Neuron (in vitro differentiated cells): Measurements from ENCODE around the gene THRA.

ENCODE experiments used
- H2AFZ ChIP-seq: one replicate; pipeline ENCODE4 v1.6.1; 2013; ENCODE audit warnings: low read depth, mild to moderate bottlenecking, inconsistent platforms, low read length, moderate library complexity
- H3K27me3 ChIP-seq: one replicate; pipeline ENCODE4 v1.6.1; 2013; ENCODE audit warnings: low read length; ENCODE audit not compliant: insufficient read depth
- H3K36me3 ChIP-seq: one replicate; pipeline ENCODE4 v1.6.1; 2013; ENCODE audit warnings: low read length; ENCODE audit not compliant: insufficient read depth
- H3K4me1 ChIP-seq: one replicate; pipeline ENCODE4 v1.6.1; 2013; ENCODE audit warnings: low read length; ENCODE audit not compliant: insufficient read depth
- H3K4me3 ChIP-seq: 2 replicates; pipeline ENCODE4 v1.5.1; 2013; ENCODE audit warnings: mild to moderate bottlenecking, low read length, moderate library complexity
- H3K9me3 ChIP-seq: one replicate; pipeline ENCODE4 v1.6.1; 2013; ENCODE audit warnings: low read length

The THRA gene

DNA sequence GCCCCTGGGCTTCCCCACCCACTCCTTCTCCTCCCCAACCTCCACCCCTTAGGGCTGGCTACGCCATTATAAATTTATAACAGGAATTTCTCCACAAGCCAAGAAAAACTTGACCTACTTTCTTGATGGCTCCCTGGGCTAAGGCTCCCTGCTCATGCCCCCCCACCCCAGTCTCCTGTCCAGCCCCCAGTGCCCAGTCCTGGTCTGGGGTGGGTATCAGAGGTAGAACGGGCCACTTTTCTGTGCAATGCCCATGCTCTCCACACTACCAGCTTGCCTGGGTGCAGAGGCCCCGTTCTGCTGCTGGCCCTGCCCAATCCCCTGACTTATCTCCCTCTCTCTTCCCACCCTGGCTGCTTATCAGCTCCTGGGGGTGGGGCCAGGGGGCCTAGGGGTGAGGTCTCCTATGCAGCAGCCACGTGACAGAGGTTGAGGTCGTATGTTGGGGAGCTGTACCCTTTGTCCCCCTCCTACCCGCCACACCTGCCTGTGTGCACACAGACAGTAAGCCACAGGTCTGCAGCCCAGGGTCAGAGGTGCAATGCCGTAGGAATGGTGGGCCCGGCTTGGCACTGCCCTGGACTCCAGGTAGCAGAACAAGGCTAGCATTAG is 10.1 kb downstream of the THRA start:
- H3K4me3 ChIP-seq = no peak overlapping the region
- no peaks in the 10 kb centered on the region for H3K9me3 ChIP-seq
- H3K4me1 ChIP-seq = peaks cover 54% of the 10 kb centered on the region
- H3K27me3 ChIP-seq = no peaks in the 10 kb centered on the region
- no peak overlapping the region for H2AFZ ChIP-seq
- no peaks in the 10 kb centered on the region for H3K36me3 ChIP-seq

DNA sequence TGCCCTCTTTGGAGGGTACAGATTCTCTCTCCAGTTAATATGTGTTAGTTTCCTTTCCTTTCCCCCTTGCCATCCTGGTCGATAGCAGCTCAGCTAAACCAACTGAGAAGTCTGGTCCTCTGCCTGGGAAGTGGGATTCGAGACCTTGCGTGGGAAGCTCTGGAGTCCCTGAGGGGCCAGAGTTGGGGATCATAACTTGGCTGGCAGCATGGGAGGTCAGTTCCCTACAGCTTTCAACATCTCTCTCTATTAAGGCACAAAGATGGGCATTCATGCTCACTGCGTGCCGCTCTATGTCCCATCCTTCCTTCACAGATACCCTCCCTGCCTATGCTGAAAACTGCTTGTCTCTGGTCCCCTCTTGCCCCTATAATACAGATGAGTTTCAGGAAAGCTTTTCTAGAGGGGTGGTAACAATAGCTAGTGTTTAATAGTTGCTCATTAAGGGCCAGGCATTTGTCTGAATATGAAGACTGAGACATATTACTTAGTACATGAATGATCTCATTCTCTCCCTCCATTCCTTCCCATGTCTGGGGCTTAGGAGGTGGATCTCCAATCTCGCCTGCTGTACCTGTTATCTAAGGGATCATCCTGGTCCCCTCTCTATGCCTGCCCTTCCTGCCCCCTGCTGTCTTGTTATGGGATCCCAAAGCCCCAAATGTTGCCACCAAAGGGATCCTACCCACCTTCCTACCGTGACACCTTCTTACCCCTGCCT is 10.8 kb downstream of the THRA start:
- Histone ChIP-seq H3K27me3 (no peaks in the 10 kb centered on the region), H3K4me1 (peaks cover 46% of the 10 kb centered on the region), H3K4me3 (no peak overlapping the region), H2AFZ (no peak overlapping the region), H3K9me3 (no peaks in the 10 kb centered on the region), H3K36me3 (no peaks in the 10 kb centered on the region)

DNA sequence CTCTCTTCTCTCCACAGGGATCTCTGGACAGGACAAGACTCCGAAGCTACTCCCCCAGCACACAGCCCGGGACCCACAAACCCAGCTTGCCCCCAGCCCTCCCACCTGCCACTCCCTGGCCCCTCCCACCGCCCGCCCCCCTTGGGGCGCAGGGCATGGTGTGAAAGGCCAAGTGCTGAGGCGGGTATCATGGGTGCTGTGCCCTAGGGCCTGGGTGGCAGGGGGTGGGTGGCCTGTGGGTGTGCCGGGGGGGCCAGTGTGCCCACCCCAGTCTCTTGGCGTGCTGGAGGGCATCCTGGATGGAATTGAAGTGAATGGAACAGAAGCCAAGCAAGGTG is 11.4 kb downstream of the THRA start:
- H3K4me3 ChIP-seq = no peak overlapping the region
- H3K27me3 ChIP-seq = no peaks in the 10 kb centered on the region
- no peaks in the 10 kb centered on the region for H3K36me3 ChIP-seq
- H3K9me3 ChIP-seq = no peaks in the 10 kb centered on the region
- H3K4me1 ChIP-seq = peaks cover 41% of the 10 kb centered on the region
- H2AFZ ChIP-seq = no peak overlapping the region

DNA sequence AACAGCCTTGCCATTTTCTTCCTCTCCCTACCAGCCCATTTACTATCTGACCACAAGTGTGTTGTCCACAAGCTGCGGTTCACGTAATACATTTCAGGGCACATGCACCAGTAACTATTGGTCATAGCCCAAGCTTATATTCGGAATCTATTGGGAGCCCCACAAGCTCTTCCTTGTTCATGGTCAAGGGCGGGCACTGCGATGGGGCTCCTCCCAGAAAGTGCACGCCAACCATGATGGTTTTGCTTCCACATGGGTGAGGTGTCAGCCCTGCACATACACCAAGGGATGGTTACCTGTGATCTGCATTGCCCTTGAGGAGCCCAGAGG is 12.1 kb downstream of the THRA start:
- Histone ChIP-seq H3K36me3 (no peaks in the 10 kb centered on the region), H3K4me1 (peaks cover 34% of the 10 kb centered on the region), H3K4me3 (no peak overlapping the region), H3K9me3 (no peaks in the 10 kb centered on the region), H2AFZ (no peak overlapping the region), H3K27me3 (no peaks in the 10 kb centered on the region)

DNA sequence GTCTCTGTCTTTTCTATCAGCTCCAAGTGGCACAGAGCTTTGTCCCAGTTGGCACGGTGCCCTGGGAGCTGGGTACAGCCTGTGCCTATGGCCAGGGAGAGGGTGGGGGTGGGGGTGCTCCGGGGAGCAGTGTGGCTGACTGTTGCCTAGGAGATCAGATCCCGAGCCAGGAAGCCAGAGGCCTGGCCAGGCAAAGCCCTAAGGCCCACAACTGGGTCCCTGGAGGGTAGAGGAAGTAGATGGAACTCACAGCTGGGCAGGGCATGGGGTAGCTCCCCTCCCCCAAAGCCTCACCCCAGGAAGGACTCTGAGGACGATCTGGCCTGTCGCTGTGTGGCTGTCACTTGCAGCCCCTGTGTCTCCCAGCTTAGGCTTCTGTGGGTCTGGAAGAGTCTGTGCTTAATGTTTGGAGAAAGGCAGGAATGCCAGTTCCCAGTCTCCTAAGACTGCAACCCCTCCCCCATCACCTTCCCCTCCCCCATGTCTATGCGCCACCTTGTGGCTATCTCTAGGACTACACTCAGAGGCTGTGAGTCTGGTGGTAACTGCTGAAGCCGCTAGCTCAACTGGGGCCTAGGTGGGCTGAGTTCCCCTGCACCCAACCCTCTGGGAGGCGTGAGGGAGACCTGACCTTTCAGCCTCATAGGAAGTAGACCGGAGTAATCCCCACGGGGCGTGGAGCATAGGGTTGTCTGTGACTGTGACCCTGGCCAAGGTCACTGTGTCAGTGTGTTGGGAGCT is 12.6 kb downstream of the THRA start:
- no peaks in the 10 kb centered on the region for H3K9me3 ChIP-seq
- peaks cover 28% of the 10 kb centered on the region for H3K4me1 ChIP-seq
- no peak overlapping the region for H2AFZ ChIP-seq
- H3K27me3 ChIP-seq = no peaks in the 10 kb centered on the region
- no peak overlapping the region for H3K4me3 ChIP-seq
- H3K36me3 ChIP-seq = no peaks in the 10 kb centered on the region

DNA sequence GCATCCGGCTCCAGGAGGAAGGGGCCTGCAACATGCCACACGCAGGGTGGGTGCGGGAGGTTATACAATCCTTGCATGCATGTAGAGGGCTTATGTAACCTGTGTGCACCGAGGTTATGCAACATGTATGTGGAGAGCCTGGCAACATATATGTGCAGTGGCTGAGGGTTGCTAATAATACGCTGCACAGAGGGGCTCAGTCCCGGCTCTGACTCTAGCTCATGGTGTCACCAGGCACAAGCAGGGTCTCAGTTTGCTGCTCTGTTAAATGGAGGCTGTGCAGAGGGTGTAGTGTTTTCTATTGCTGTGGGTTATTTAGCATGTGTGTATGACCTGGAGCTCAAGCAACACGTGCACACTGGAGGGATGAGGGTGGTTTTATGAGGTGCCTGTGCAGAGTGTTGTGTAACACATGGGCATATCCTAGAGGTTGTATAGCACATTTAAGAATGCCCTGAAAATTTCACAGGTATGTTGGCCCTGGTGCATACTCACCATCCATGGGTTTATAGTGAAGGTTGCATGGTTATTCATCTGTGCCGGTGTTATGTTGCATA is 13.3 kb downstream of the THRA start:
- Histone ChIP-seq H3K4me1 (peaks cover 22% of the 10 kb centered on the region), H3K4me3 (no peak overlapping the region), H3K27me3 (no peaks in the 10 kb centered on the region), H2AFZ (no peak overlapping the region), H3K36me3 (no peaks in the 10 kb centered on the region), H3K9me3 (no peaks in the 10 kb centered on the region)

DNA sequence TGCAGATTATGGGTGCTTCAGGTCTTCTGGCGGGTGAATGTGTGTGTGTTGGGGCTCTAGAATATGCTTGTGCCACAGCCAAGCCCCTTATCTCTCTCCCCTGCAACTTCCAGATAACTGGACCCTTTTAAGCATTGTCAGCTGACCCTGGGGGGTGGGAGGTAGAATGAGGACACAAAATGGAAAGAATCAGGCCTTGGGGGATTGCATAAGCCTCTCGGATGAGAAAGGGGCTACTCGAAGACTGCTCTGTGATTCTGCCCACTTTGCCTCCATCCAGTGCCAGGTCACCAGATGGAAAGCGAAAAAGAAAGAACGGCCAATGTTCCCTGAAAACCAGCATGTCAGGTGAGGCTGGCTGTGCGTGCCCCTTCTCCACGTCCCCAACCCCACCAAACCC is 13.8 kb downstream of the THRA start:
- H3K36me3 ChIP-seq = no peaks in the 10 kb centered on the region

DNA sequence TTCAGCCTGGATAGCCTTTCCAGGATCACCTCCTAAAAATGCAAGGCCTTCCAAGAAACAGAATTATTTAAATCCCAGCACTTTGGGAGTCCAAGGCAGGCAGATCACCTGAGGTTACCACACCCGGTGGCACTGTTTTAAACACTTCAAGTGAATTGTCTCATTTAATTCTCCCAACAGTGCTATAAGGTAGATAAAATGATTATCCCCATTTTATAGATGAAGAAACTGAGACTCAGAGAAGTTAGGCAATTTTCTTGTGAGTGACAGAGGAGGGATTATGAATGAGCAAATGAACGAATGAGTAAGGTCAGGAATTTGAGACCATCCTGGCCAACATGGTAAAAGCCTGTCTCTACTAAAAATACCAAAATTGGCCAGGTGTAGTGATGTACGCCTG is 16.8 kb downstream of the THRA start:
- Histone ChIP-seq H3K4me3 (no peak overlapping the region), H3K36me3 (no peaks in the 10 kb centered on the region), H3K27me3 (no peaks in the 10 kb centered on the region), H3K4me1 (peaks cover 8% of the 10 kb centered on the region), H3K9me3 (no peaks in the 10 kb centered on the region), H2AFZ (no peak overlapping the region)

More for the DNA sequence above, 13.8 kb downstream of the THRA start:
- peaks cover 16% of the 10 kb centered on the region for H3K4me1 ChIP-seq
- H3K27me3 ChIP-seq = no peaks in the 10 kb centered on the region
- H2AFZ ChIP-seq = no peak overlapping the region
- H3K4me3 ChIP-seq = no peak overlapping the region
- H3K9me3 ChIP-seq = no peaks in the 10 kb centered on the region

DNA sequence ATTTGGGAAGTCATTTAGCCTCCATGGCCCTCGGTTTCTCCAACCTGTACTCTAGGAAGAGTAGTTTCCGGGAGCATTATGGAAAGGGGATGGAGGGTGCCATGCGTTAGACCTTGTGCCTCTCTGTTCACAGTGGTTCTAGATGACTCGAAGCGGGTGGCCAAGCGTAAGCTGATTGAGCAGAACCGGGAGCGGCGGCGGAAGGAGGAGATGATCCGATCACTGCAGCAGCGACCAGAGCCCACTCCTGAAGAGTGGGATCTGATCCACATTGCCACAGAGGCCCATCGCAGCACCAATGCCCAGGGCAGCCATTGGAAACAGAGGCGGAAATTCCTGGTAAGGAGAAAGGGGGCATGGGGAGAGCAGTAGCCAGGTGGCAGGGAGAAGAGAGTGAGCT is 21.7 kb downstream of the THRA start:
- no peak overlapping the region for H3K4me3 ChIP-seq
- H3K27me3 ChIP-seq = no peaks in the 10 kb centered on the region
- no peaks in the 10 kb centered on the region for H3K4me1 ChIP-seq
- no peaks in the 10 kb centered on the region for H3K9me3 ChIP-seq
- peaks cover 23% of the 10 kb centered on the region for H3K36me3 ChIP-seq
- H2AFZ ChIP-seq = no peak overlapping the region

DNA sequence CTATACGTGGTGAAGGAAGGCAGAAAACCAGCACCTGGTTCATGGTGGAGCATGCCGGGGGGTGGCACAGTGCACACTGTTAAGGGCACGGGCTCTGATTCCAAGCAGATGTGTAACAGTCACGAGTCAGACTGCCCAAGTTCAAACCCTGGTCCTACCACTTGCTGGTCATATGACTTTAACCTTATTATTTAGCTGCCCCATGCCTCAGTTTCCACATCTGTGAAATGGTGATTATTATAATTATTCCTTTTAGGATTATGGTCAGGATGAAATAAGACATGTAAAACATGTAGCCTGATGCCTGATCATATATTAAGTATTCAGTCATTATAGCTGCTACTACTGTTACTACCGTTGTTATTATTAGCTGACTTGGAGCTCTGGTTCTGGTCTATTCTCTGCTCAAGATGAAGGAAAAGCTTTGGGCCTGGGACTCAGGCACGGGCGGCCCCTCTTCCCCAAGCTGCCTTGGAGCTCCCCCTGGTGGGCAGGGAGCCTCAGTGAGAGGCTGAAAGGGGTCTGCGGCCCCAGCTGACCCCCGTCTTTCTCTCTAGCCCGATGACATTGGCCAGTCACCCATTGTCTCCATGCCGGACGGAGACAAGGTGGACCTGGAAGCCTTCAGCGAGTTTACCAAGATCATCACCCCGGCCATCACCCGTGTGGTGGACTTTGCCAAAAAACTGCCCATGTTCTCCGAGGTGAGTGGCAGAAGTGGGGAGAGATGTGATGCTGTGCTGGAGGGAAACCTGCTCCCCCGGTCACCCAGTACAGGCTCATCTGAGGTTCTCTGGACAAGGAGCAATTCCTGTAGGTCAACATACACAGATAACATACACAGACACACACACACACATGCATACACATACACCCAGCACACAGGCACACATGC is 23.6 kb downstream of the THRA start:
- Histone ChIP-seq H3K9me3 (no peaks in the 10 kb centered on the region), H2AFZ (no peak overlapping the region), H3K36me3 (peaks cover 23% of the 10 kb centered on the region), H3K4me3 (no peak overlapping the region), H3K27me3 (no peaks in the 10 kb centered on the region), H3K4me1 (no peaks in the 10 kb centered on the region)

DNA sequence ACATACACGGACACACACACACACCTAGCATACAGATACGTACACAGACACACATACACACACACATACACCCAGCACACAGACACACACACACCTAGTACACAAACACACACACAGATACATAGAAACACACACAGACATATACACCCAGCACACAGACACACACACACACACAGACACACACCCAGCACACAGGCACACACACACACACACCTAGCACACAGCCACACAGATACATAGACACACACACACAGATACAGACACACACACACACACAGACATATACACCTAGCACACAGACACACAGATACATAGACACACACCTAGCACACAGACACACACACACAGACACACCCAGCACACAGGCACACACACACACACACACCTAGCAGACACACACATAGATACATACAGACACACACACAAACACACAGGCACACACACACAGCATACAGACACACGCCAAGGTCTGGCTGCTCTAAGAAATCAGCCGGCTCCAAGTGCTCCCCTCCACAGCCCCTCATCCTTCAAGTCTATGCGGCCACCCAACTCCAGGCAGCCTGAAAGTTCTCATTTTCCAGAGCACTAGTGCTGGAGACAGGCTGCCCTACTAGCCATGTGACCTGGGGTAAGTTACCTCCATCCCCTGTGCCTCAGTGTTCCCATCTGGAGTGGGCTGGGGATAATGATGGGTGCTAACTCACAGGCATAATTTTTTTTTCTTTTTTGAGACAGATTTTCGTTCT is 24.5 kb downstream of the THRA start:
- H2AFZ ChIP-seq = no peak overlapping the region
- no peaks in the 10 kb centered on the region for H3K9me3 ChIP-seq
- no peak overlapping the region for H3K4me3 ChIP-seq
- peaks cover 6% of the 10 kb centered on the region for H3K4me1 ChIP-seq
- no peaks in the 10 kb centered on the region for H3K27me3 ChIP-seq
- H3K36me3 ChIP-seq = peaks cover 23% of the 10 kb centered on the region

DNA sequence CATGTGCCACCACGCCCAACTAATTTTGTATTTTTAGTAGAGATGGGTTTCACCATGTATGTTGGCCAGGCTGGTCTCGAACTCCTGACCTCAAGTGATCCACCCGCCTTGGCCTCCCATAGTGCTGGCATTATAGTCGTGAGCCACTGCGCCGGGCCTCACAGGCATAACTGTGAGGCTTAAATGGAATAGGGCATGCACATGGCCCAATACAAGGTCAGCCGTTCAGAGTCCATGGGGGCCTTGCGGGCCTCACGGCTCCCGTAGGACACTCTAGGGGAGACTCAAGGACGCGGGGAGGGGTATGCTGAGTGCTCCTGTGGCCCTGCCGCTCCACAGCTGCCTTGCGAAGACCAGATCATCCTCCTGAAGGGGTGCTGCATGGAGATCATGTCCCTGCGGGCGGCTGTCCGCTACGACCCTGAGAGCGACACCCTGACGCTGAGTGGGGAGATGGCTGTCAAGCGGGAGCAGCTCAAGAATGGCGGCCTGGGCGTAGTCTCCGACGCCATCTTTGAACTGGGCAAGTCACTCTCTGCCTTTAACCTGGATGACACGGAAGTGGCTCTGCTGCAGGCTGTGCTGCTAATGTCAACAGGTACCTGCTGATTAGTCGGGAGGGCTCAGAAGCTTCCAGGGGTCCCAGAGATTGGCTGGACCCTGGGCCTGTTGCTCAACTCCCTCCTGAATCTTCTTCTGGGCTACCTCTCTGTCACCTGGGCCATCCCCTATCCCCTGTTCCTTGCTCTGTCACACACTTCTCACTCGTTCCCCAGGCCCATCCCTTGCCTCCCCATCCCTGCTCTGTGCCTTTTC is 25.3 kb downstream of the THRA start:
- Histone ChIP-seq H3K4me3 (no peak overlapping the region), H2AFZ (no peak overlapping the region), H3K4me1 (peaks cover 6% of the 10 kb centered on the region), H3K9me3 (no peaks in the 10 kb centered on the region), H3K27me3 (no peaks in the 10 kb centered on the region), H3K36me3 (peaks cover 23% of the 10 kb centered on the region)
